Left colon (tissue), 2 donors: Measurements from ENCODE around the gene MFGE8. TPM values are rescaled to one million over a fixed set of nuclear protein-coding genes. Genes with fewer than 3 reads are reported as not detected.
A peak's percentile ranks its signal among the peaks of the same experiment; 100 is the strongest.

Source experiments
- ATAC-seq: fragments of 200-7000 bp; cut with Tn5 transposase; one replicate; pipeline ENCODE4 v1.9.1; 2020; ENCODE audit warnings: mild to moderate bottlenecking, moderate library complexity
- DNase-seq, 2 donors: peaks; one replicate each; pipeline ENCODE4 v3.0.0-alpha.2; 2020
- intact Hi-C, 2 donors: fragments of 100-400 bp; cut with DNase I in 1 of 2; cut with micrococcal nuclease in 1 of 2; formaldehyde crosslinking; loops; one replicate each; pipeline versions ENCODE4 v1.11.2 to v1.14.0; 2022; cut with DNase I, micrococcal nuclease
- total RNA-seq, 2 donors: library from RNA; stranded (reverse); fragmentation: NEBNext Ultra II Directional; extraction: Animal tissue kit (Norgen Biotek cat#: 25700); gene quantifications; one replicate each; pipeline ENCODE4 v1.2.1, GENCODE V29; 2021
- donor health status: DM: no; HTN: no; CAD: no.
- donor health status: DM: yes; HTN: yes; CAD: no.

Gene MFGE8
- total RNA-seq, 2 donors from 2014 or later = 37.1 to 69.8 TPM

DNA sequence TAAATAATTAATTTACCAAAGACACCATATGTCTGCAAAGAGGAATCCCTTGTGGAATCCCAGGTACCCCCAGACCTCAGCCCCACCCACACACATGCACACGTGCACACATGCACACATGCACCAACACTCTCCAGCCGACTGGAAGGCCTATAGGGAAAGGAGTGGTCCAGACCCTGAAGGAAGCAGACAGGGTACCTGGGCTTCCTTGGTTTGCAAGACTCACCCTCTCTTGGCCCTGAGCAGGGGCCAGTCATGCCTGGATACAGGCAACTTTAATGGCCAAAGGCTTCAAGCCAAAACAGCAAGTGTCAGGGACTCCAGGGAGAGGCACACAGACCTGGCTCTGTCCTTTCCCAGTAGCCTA lies 8.9 kb downstream of the MFGE8 start:
- DNase-seq = no peak
- intact Hi-C loops = loop anchor here (10.0 kb wide), 2 partner anchors 101 to 271 kb away; no protein-coding TSS in a partner anchor

GRCh38 chr15:88902846-88903245 lies 10.3 kb downstream of the MFGE8 start:
- ATAC-seq (no peak), DNase-seq (no peak)
- intact Hi-C loops = loop anchor here (10.0 kb wide), 2 partner anchors 102 to 272 kb away; no protein-coding TSS in a partner anchor

More for the DNA sequence above, 8.9 kb downstream of the MFGE8 start:
- ATAC-seq = no peak

GRCh38 chr15:88902221-88902835 lies 10.9 kb downstream of the MFGE8 start:
- ATAC-seq (no peak), DNase-seq (no peak)
- intact Hi-C loops = loop anchor here (10.0 kb wide), 2 partner anchors 102 to 272 kb away; no protein-coding TSS in a partner anchor

- DNase-seq (no peak), ATAC-seq (no peak)
- intact Hi-C loops = loop anchor here (10.0 kb wide), 2 partner anchors 103 to 273 kb away; no protein-coding TSS in a partner anchor
Observed at GRCh38 chr15:88901508-88902220, 11.5 kb downstream of the MFGE8 start.

- no peak for DNase-seq
- ATAC-seq = no peak
- intact Hi-C loops = loop anchor here (10.0 kb wide), 2 partner anchors 104 to 274 kb away; no protein-coding TSS in a partner anchor
Observed at GRCh38 chr15:88900982-88901418, 12.2 kb downstream of the MFGE8 start.

- ATAC-seq (no peak), DNase-seq (no peak)
- intact Hi-C loops = loop anchor here (10.0 kb wide), 2 partner anchors 104 to 274 kb away; no protein-coding TSS in a partner anchor
Observed at GRCh38 chr15:88900309-88900981, 12.7 kb downstream of the MFGE8 start.

GRCh38 chr15:88899251-88899650 lies 13.9 kb downstream of the MFGE8 start:
- no peak for DNase-seq
- ATAC-seq = no peak
- intact Hi-C loops = no loop called here

DNA sequence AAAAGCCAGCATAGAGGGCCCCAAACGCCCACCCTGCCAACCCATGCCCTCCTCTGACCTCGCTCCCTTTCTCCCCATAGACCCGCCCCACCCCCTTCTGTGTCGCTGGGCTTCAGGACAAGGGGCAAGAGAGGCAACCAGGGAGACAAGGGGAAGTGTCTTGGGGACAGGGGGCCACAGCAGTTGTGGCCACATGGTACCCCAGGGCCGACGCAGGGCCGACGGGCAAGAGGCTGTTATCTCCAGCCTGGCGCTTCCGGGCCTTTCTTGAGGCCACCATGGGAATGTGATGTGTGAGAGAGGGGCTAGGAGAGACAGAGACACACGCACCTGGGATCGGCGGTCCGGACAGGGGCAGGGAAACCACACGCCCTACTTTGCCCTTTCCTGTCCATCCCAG lies 14.4 kb downstream of the MFGE8 start:
- DNase-seq (no peak), ATAC-seq (no peak)
- intact Hi-C loops = no loop called here

DNA sequence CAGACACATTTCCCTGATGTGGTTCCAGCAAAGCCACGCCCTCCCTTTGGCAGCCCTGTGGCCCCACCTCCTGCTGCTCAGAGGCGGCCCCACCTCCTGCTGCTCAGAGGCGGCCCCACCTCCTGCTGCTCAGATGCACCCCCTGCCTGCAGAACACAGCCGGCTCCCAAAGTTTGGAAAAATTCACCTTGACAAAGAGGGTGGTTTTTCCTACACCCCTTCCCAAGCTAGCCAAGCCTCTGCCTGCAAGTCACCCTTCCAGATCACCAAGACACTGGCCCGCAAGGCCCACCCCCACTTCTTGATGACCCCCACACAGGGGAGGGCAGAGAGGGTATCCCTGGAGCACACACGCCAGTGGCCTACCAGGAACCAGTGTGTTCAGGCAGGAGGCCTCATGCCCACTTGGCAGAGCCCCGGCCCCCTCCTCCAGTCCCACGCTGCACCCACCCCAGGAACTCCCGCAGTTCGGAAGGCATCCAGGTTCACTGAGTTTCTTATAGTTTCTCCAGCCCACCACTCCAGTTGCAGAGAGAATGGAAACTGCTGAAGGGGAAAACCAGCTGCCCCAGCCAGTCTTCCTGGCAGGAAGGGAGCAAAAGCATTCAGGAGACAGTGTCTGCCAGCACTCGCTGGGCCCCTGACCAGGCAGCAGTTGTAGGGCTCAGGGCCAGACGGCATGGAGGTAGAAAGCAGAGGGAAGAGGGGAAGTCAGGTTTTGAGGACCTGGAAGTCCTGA lies 15.6 kb downstream of the MFGE8 start:
- DNase-seq (peak; percentile 71 to 84), ATAC-seq (peak; percentile 93)
- intact Hi-C loops = no loop called here

DNA sequence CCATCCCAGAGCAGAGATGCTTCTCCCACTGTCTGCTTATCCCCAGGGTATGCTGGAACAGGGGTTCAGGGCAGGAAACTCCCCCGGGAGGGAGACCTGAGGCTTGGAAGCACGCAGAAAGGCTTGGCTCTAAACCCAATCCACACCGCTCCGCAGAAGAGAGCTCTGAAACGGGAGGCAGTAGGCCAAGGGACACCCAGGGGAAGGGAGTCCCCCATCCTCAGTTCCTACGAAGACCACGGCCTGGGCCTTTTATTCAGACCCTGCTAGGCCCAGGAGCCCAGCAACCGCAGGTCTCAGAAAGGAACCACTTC lies 16.1 kb downstream of the MFGE8 start:
- intact Hi-C loops = no loop called here

GRCh38 chr15:88896333-88897033 lies 16.7 kb downstream of the MFGE8 start:
- DNase-seq (no peak), ATAC-seq (no peak)
- intact Hi-C loops = no loop called here

More for the DNA sequence above, 16.1 kb downstream of the MFGE8 start:
- ATAC-seq (no peak), DNase-seq (no peak)

- ATAC-seq = peak; percentile 59
Observed at GRCh38 chr15:88894819-88895767, 18.1 kb downstream of the MFGE8 start, which contains the start of gene HAPLN3. TSS of gene HAPLN3 (minus strand) at chr15:88895544. CDS start at chr15:88887298, 8,246 bp downstream.

GRCh38 chr15:88894348-88894818 lies 18.8 kb downstream of the MFGE8 start:
- intact Hi-C loops = no loop called here
- ATAC-seq (peak; percentile 70), DNase-seq (peak in 1 of 2 donors; percentile 80)

More at GRCh38 chr15:88894819-88895767, 18.1 kb downstream of the MFGE8 start, which contains the start of gene HAPLN3:
- peak in 1 of 2 donors; percentile 37 for DNase-seq
- intact Hi-C loops = no loop called here

GRCh38 chr15:88891540-88892254 lies 21.5 kb downstream of the MFGE8 start:
- intact Hi-C loops = no loop called here
- ATAC-seq (no peak), DNase-seq (no peak)

GRCh38 chr15:88890495-88890894 lies 22.7 kb downstream of the MFGE8 start:
- ATAC-seq = no peak
- intact Hi-C loops = no loop called here

DNA sequence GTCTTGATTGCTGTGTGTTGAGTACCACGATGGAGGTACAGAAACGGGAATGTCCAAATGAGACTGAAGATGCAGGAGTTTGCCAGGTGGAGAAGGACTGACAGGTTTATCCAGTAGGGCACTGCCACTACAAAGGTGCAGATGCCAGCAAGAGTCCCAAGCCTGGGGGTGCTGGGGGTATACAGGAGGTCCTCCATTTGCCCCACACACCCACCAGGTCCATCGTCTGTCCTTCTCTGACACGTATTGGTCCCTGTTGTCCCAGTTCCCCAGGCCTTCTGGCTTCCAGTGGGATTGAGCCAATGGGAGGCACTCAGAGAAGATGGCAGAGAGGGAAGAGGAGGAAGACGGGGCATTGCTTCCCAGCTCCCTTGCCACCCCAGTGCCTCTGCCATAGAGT lies 24.5 kb downstream of the MFGE8 start:
- ATAC-seq (no peak), DNase-seq (no peak)
- intact Hi-C loops = no loop called here

More at GRCh38 chr15:88890495-88890894, 22.7 kb downstream of the MFGE8 start:
- DNase-seq = no peak
